GM23338 (cell line): ENCODE data around the gene OTUB1. TPM values are rescaled to one million over a fixed set of nuclear protein-coding genes. Genes with fewer than 3 reads are reported as not detected.

Experiments
- ATAC-seq: fragments of 200-7000 bp; cut with Tn5 transposase; 3 replicates; pipeline ENCODE4 v1.9.1; 2020
- DNase-seq: peaks from one replicate; pipeline ENCODE4 v3.0.0-alpha.2; 2015; ENCODE audit warnings: low spot score
- H2AFZ ChIP-seq: fragments of 200-600 bp; sonication (generic); 2 replicates; pipeline ENCODE4 v1.8.0; 2016; ENCODE audit warnings: antibody characterized with exemption, mild to moderate bottlenecking, moderate library complexity
- H3F3A ChIP-seq: fragments of 200-600 bp; sonication (generic); replicated peaks from 2 replicates; pipeline ENCODE4 v1.8.0; 2017; ENCODE audit warnings: antibody characterized with exemption, mixed run types, low read depth
- H3K27ac ChIP-seq: fragments of 200-600 bp; sonication (generic); 2 replicates; pipeline ENCODE4 v1.6.1; 2016; ENCODE audit warnings: low read depth
- H3K27me3 ChIP-seq: fragments of 200-600 bp; sonication (generic); 2 replicates; pipeline ENCODE4 v1.8.0; 2016; ENCODE audit warnings: mild to moderate bottlenecking, mixed run types, moderate library complexity; ENCODE audit not compliant: insufficient read depth
- H3K36me3 ChIP-seq: fragments of 200-600 bp; sonication (generic); 2 replicates; pipeline ENCODE4 v1.8.0; 2016; ENCODE audit warnings: mild to moderate bottlenecking; ENCODE audit not compliant: insufficient read depth
- H3K4me1 ChIP-seq: fragments of 200-600 bp; sonication (generic); 2 replicates; pipeline ENCODE4 v1.8.0; 2016; ENCODE audit warnings: mild to moderate bottlenecking, moderate library complexity; ENCODE audit not compliant: insufficient read depth
- H3K4me2 ChIP-seq: fragments of 200-600 bp; sonication (generic); 2 replicates; pipeline ENCODE4 v1.7.1; 2017; ENCODE audit warnings: mixed run types
- H3K4me3 ChIP-seq: fragments of 200-600 bp; sonication (generic); 2 replicates; pipeline ENCODE4 v1.6.1; 2016; ENCODE audit warnings: mixed run types
- H3K79me2 ChIP-seq: fragments of 200-600 bp; sonication (generic); replicated peaks from 2 replicates; pipeline ENCODE4 v1.8.0; 2017; ENCODE audit warnings: mild to moderate bottlenecking; ENCODE audit not compliant: insufficient read depth
- H3K9me2 ChIP-seq: fragments of 200-600 bp; sonication (generic); 2 replicates; pipeline ENCODE4 v1.8.0; 2017; ENCODE audit not compliant: insufficient read depth
- H4K20me1 ChIP-seq: fragments of 200-600 bp; sonication (generic); replicated peaks from 2 replicates; pipeline ENCODE4 v1.8.0; 2017; ENCODE audit warnings: mild to moderate bottlenecking; ENCODE audit not compliant: insufficient read depth
- H3K27ac Mint-ChIP-seq: 2 replicates; pipeline ENCODE4 v1.8.0; 2020; ENCODE audit warnings: inconsistent platforms, mild to moderate bottlenecking, moderate library complexity, mixed read lengths
- H3K27me3 Mint-ChIP-seq: 3 replicates; pipeline ENCODE4 v1.8.0; 2022; ENCODE audit warnings: low read depth, mild to moderate bottlenecking, moderate library complexity, mixed read lengths, inconsistent platforms; ENCODE audit not compliant: insufficient read depth, poor library complexity
- H3K36me3 Mint-ChIP-seq: 3 replicates; pipeline ENCODE4 v1.8.0; 2021; ENCODE audit warnings: low read depth, mild to moderate bottlenecking, inconsistent platforms, moderate library complexity, mixed read lengths
- H3K4me1 Mint-ChIP-seq: 3 replicates; pipeline ENCODE4 v1.8.0; 2020; ENCODE audit warnings: mild to moderate bottlenecking, inconsistent platforms, mixed read lengths
- H3K4me3 Mint-ChIP-seq: 3 replicates; pipeline ENCODE4 v1.8.0; 2021; ENCODE audit warnings: moderate library complexity, mild to moderate bottlenecking, inconsistent platforms, mixed read lengths
- H3K9me3 Mint-ChIP-seq: 3 replicates; pipeline ENCODE4 v1.8.0; 2020; ENCODE audit warnings: moderate library complexity, mild to moderate bottlenecking, inconsistent platforms, mixed read lengths
- CREB1 ChIP-seq: fragments of 250-450 bp; sonication (Bioruptor Pico); IDR thresholded peaks from 2 replicates; pipeline ENCODE4 v1.5.0; 2020; ENCODE audit warnings: low read depth, mild to moderate bottlenecking, moderate library complexity
- EZH2 ChIP-seq: fragments of 200-600 bp; sonication (generic); IDR thresholded peaks from one replicate; pipeline ENCODE4 v1.8.0; 2017; ENCODE audit warnings: antibody characterized with exemption, mild to moderate bottlenecking, low read depth; ENCODE audit not compliant: unreplicated experiment
- EZH2phosphoT487 ChIP-seq: fragments of 200-600 bp; sonication (generic); IDR thresholded peaks from one replicate; pipeline ENCODE4 v1.8.1; 2018; ENCODE audit warnings: antibody characterized with exemption; ENCODE audit not compliant: unreplicated experiment
- JUNB ChIP-seq: IDR thresholded peaks from one replicate; pipeline ENCODE4 v1.6.1; 2016; ENCODE audit warnings: antibody characterized with exemption; ENCODE audit not compliant: unreplicated experiment
- NANOG ChIP-seq: IDR thresholded peaks from 2 replicates; pipeline ENCODE4 v1.6.1; 2016; ENCODE audit warnings: antibody characterized with exemption, borderline replicate concordance
- POLR2AphosphoS5 ChIP-seq: IDR thresholded peaks from 2 replicates; pipeline ENCODE4 v1.6.1; 2016; ENCODE audit warnings: antibody characterized with exemption, low read depth
- STAT1 ChIP-seq: IDR thresholded peaks from one replicate; pipeline ENCODE4 v1.6.1; 2016; ENCODE audit warnings: antibody characterized with exemption; ENCODE audit not compliant: unreplicated experiment
- ZNF114 ChIP-seq: fragments of 250-450 bp; sonication (Bioruptor Pico); IDR thresholded peaks from 2 replicates; pipeline ENCODE4 v1.5.0; 2020; ENCODE audit warnings: mild to moderate bottlenecking, moderate library complexity
- ZNF331 ChIP-seq: fragments of 250-450 bp; sonication (Bioruptor Pico); IDR thresholded peaks from 2 replicates; pipeline ENCODE4 v1.5.0; 2020; ENCODE audit warnings: low read depth, mild to moderate bottlenecking, moderate library complexity
- polyA plus RNA-seq: library from polyadenylated mRNA; unstranded; fragments of >200 nt; fragmentation: Nextera tagmentation; extraction: Ambion mirVana; gene quantifications from 2 replicates; pipeline ENCODE4 v1.2.1, GENCODE V29; 2016
- total RNA-seq: library from RNA; depleted of rRNA; stranded (reverse); fragments of >200 nt; shearing (Covaris generic); gene quantifications from 2 replicates; pipeline ENCODE4 v1.2.3, GENCODE V29; 2014
- TF ChIP-seq, protein P1 (sequence below): IDR thresholded peaks from one replicate; pipeline ENCODE4 v1.6.1; 2018; ENCODE audit warnings: antibody characterized with exemption; ENCODE audit not compliant: unreplicated experiment
- TF ChIP-seq, protein P2 (sequence below), 2 experiments: fragments of 200-600 bp in 1 of 2; sonication (generic) in 1 of 2; conservative IDR thresholded peaks; 2 replicates each; pipeline versions ENCODE4 v1.5.1 to v1.6.1; 2016 to 2017; ENCODE audit warnings: antibody characterized with exemption in 2 of 2, low read depth in 2 of 2, mild to moderate bottlenecking in 2 of 2, moderate library complexity in 1 of 2
- TF ChIP-seq, protein P3 (sequence below): fragments of 250-450 bp; sonication (Bioruptor Pico); IDR thresholded peaks from 2 replicates; pipeline ENCODE4 v1.5.0; 2020; ENCODE audit warnings: mild to moderate bottlenecking, moderate library complexity
- TF ChIP-seq, protein P4 (sequence below): IDR thresholded peaks from 2 replicates; pipeline ENCODE4 v1.6.1; 2016; ENCODE audit warnings: antibody characterized with exemption

The OTUB1 gene
- total and polyA plus RNA-seq, 2 experiments from 2014 or later, result 122 to 207 TPM

DNA sequence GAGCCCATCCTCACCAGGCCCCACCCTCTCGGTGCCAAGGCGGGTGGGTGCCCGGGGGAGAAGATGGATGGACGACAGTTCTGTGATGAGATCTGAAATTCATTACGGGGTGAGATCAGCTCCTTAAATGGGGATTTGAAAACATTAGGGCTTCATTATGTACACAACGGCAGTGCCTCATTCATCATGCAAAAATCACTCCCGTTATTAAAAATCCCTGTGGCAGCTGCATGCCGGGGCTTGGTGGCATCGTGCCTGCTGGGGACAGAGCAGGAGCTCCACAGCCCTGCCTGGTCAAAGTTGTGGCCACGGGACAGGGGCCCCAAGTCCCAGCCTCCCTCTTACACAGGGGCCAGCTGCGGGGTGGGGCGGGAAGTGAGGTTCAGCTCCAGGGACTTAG, 20.2 kb downstream of the OTUB1 start:
- Mint-ChIP-seq H3K9me3 (peaks cover 4% of the 10 kb centered on the region; the same call in 2 of the 3 replicates), H3K4me1 (peaks cover 23% of the 10 kb centered on the region), H3K27me3 (peaks cover 71% of the 10 kb centered on the region), H3K4me3 (peak overlapping the region; percentile 75; the same call in 1 of the 3 replicates), H3K27ac (no peak overlapping the region), H3K36me3 (no peaks in the 10 kb centered on the region)
- peaks cover 12% of the 10 kb centered on the region for H3K4me1 ChIP-seq
- no peaks in the 10 kb centered on the region; the same call in 1 of the 2 replicates for H4K20me1 ChIP-seq
- H3K27me3 ChIP-seq, result peaks cover 95% of the 10 kb centered on the region
- H3F3A ChIP-seq, result peaks cover 27% of the 10 kb centered on the region
- H2AFZ ChIP-seq, result no peak overlapping the region
- H3K36me3 ChIP-seq, result no peaks in the 10 kb centered on the region
- ATAC-seq (no peak), DNase-seq (no peak)
- no peaks in the 10 kb centered on the region for H3K9me2 ChIP-seq
- no peaks in the 10 kb centered on the region for H3K79me2 ChIP-seq
- H3K4me3 ChIP-seq, result no peak overlapping the region
- peak overlapping the region; percentile 92; the same call in 1 of the 2 replicates for H3K4me2 ChIP-seq
- TF ChIP-seq STAT1, result no peak
- TF ChIP-seq, protein P1, sequence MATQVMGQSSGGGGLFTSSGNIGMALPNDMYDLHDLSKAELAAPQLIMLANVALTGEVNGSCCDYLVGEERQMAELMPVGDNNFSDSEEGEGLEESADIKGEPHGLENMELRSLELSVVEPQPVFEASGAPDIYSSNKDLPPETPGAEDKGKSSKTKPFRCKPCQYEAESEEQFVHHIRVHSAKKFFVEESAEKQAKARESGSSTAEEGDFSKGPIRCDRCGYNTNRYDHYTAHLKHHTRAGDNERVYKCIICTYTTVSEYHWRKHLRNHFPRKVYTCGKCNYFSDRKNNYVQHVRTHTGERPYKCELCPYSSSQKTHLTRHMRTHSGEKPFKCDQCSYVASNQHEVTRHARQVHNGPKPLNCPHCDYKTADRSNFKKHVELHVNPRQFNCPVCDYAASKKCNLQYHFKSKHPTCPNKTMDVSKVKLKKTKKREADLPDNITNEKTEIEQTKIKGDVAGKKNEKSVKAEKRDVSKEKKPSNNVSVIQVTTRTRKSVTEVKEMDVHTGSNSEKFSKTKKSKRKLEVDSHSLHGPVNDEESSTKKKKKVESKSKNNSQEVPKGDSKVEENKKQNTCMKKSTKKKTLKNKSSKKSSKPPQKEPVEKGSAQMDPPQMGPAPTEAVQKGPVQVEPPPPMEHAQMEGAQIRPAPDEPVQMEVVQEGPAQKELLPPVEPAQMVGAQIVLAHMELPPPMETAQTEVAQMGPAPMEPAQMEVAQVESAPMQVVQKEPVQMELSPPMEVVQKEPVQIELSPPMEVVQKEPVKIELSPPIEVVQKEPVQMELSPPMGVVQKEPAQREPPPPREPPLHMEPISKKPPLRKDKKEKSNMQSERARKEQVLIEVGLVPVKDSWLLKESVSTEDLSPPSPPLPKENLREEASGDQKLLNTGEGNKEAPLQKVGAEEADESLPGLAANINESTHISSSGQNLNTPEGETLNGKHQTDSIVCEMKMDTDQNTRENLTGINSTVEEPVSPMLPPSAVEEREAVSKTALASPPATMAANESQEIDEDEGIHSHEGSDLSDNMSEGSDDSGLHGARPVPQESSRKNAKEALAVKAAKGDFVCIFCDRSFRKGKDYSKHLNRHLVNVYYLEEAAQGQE, result no peak
- TF ChIP-seq ZNF331 (CRISPR knock-in tag), result no peak
- TF ChIP-seq CREB1 (CRISPR knock-in tag), result no peak
- TF ChIP-seq NANOG, result no peak
- TF ChIP-seq JUNB, result no peak
- TF ChIP-seq EZH2phosphoT487, result no peak
- TF ChIP-seq, protein P2, sequence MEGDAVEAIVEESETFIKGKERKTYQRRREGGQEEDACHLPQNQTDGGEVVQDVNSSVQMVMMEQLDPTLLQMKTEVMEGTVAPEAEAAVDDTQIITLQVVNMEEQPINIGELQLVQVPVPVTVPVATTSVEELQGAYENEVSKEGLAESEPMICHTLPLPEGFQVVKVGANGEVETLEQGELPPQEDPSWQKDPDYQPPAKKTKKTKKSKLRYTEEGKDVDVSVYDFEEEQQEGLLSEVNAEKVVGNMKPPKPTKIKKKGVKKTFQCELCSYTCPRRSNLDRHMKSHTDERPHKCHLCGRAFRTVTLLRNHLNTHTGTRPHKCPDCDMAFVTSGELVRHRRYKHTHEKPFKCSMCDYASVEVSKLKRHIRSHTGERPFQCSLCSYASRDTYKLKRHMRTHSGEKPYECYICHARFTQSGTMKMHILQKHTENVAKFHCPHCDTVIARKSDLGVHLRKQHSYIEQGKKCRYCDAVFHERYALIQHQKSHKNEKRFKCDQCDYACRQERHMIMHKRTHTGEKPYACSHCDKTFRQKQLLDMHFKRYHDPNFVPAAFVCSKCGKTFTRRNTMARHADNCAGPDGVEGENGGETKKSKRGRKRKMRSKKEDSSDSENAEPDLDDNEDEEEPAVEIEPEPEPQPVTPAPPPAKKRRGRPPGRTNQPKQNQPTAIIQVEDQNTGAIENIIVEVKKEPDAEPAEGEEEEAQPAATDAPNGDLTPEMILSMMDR (conservative IDR thresholded peaks at IDR 0.05; ENCODE audit: low read depth in 2 of 2), result no peak
- TF ChIP-seq, protein P3, sequence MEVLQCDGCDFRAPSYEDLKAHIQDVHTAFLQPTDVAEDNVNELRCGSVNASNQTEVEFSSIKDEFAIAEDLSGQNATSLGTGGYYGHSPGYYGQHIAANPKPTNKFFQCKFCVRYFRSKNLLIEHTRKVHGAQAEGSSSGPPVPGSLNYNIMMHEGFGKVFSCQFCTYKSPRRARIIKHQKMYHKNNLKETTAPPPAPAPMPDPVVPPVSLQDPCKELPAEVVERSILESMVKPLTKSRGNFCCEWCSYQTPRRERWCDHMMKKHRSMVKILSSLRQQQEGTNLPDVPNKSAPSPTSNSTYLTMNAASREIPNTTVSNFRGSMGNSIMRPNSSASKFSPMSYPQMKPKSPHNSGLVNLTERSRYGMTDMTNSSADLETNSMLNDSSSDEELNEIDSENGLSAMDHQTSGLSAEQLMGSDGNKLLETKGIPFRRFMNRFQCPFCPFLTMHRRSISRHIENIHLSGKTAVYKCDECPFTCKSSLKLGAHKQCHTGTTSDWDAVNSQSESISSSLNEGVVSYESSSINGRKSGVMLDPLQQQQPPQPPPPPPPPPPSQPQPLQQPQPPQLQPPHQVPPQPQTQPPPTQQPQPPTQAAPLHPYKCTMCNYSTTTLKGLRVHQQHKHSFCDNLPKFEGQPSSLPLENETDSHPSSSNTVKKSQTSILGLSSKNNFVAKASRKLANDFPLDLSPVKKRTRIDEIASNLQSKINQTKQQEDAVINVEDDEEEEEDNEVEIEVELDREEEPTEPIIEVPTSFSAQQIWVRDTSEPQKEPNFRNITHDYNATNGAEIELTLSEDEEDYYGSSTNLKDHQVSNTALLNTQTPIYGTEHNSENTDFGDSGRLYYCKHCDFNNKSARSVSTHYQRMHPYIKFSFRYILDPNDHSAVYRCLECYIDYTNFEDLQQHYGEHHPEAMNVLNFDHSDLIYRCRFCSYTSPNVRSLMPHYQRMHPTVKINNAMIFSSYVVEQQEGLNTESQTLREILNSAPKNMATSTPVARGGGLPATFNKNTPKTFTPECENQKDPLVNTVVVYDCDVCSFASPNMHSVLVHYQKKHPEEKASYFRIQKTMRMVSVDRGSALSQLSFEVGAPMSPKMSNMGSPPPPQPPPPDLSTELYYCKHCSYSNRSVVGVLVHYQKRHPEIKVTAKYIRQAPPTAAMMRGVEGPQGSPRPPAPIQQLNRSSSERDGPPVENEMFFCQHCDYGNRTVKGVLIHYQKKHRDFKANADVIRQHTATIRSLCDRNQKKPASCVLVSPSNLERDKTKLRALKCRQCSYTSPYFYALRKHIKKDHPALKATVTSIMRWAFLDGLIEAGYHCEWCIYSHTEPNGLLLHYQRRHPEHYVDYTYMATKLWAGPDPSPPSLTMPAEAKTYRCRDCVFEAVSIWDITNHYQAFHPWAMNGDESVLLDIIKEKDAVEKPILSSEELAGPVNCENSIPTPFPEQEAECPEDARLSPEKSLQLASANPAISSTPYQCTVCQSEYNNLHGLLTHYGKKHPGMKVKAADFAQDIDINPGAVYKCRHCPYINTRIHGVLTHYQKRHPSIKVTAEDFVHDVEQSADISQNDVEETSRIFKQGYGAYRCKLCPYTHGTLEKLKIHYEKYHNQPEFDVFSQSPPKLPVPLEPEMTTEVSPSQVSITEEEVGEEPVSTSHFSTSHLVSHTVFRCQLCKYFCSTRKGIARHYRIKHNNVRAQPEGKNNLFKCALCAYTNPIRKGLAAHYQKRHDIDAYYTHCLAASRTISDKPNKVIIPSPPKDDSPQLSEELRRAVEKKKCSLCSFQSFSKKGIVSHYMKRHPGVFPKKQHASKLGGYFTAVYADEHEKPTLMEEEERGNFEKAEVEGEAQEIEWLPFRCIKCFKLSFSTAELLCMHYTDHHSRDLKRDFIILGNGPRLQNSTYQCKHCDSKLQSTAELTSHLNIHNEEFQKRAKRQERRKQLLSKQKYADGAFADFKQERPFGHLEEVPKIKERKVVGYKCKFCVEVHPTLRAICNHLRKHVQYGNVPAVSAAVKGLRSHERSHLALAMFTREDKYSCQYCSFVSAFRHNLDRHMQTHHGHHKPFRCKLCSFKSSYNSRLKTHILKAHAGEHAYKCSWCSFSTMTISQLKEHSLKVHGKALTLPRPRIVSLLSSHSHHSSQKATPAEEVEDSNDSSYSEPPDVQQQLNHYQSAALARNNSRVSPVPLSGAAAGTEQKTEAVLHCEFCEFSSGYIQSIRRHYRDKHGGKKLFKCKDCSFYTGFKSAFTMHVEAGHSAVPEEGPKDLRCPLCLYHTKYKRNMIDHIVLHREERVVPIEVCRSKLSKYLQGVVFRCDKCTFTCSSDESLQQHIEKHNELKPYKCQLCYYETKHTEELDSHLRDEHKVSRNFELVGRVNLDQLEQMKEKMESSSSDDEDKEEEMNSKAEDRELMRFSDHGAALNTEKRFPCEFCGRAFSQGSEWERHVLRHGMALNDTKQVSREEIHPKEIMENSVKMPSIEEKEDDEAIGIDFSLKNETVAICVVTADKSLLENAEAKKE (CRISPR knock-in tag), result no peak
- TF ChIP-seq EZH2, result no peak
- no peak for TF ChIP-seq POLR2AphosphoS5
- TF ChIP-seq ZNF114 (CRISPR knock-in tag), result no peak
- TF ChIP-seq, protein P4, sequence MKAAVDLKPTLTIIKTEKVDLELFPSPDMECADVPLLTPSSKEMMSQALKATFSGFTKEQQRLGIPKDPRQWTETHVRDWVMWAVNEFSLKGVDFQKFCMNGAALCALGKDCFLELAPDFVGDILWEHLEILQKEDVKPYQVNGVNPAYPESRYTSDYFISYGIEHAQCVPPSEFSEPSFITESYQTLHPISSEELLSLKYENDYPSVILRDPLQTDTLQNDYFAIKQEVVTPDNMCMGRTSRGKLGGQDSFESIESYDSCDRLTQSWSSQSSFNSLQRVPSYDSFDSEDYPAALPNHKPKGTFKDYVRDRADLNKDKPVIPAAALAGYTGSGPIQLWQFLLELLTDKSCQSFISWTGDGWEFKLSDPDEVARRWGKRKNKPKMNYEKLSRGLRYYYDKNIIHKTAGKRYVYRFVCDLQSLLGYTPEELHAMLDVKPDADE, result no peak
- no peak overlapping the region for H3K27ac ChIP-seq
